ENCODE data around the gene LAPTM5.

LAPTM5 gene

DNA sequence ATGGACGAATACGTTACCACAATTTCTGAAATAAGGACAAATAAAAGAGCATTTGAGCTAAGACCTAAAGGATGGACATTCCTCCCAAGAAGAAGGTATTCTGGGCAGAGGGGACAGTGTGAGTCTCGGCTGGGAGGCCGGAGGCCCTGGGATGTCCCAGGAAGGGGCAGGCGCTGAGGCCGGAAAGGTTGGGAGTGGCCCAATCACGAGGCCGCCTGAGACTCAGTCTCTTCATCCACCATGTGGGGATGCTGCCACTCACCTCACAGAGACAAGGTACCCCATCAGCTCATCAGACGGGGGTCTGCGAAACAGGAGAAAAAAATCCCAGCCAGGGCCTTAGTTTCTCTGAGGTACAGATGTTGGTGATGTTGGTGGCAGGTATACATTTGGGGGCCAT, 24.3 kb upstream of the LAPTM5 start:
- CTCF ChIA-PET = interaction anchor here (0.6 to 10.5 kb wide), 19 partner anchors 9 to 218 kb away, joined by 3 to 374 read pairs (median 6); partner anchors contain the start of gene MATN1
- POLR2A ChIA-PET = interaction anchor here (1.7 kb wide), 1 partner anchor 63 kb away, joined by 6 read pairs; no protein-coding TSS in a partner anchor
- Histone ChIP-seq H3K9me3 (ENCODE audit: control insufficient read depth, insufficient read depth, low read depth, low read length) (no peaks in the 10 kb centered on the region), H3K4me1 (ENCODE audit: control insufficient read depth, insufficient read depth, low read length) (no peaks in the 10 kb centered on the region), H3K27ac (ENCODE audit: extremely low read depth, low read depth, low read length) (no peak overlapping the region), H3K4me3 (ENCODE audit: low read depth, low read length) (no peak overlapping the region), H3K36me3 (ENCODE audit: control insufficient read depth in 2 of 2, insufficient read depth in 1 of 2, low read length in 2 of 2) (no peaks in the 10 kb centered on the region)
- no peak for TF ChIP-seq ZNF366 (tag by site-specific recombination; conservative IDR thresholded peaks at IDR 0.05)
- TF ChIP-seq ZNF133 (tag by site-specific recombination; IDR thresholded peaks at IDR 0.05) = no peak
- TF ChIP-seq, protein P1, sequence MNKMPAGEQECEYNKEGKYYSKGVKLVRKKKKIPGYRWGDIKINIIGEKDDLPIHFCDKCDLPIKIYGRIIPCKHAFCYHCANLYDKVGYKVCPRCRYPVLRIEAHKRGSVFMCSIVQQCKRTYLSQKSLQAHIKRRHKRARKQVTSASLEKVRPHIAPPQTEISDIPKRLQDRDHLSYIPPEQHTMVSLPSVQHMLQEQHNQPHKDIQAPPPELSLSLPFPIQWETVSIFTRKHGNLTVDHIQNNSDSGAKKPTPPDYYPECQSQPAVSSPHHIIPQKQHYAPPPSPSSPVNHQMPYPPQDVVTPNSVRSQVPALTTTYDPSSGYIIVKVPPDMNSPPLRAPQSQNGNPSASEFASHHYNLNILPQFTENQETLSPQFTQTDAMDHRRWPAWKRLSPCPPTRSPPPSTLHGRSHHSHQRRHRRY (tag by site-specific recombination; IDR thresholded peaks at IDR 0.05) = no peak
- TF ChIP-seq BCL11A (tag by site-specific recombination; IDR thresholded peaks at IDR 0.05; ENCODE audit: low read depth) = no peak
- TF ChIP-seq ZNF140 (tag by site-specific recombination; IDR thresholded peaks at IDR 0.05) = no peak
- TF ChIP-seq EGR2 (tag by site-specific recombination; IDR thresholded peaks at IDR 0.05; ENCODE audit: low read depth) = no peak
- no peak for TF ChIP-seq ZBTB1 (tag by site-specific recombination; IDR thresholded peaks at IDR 0.05)
- TF ChIP-seq, protein P2, sequence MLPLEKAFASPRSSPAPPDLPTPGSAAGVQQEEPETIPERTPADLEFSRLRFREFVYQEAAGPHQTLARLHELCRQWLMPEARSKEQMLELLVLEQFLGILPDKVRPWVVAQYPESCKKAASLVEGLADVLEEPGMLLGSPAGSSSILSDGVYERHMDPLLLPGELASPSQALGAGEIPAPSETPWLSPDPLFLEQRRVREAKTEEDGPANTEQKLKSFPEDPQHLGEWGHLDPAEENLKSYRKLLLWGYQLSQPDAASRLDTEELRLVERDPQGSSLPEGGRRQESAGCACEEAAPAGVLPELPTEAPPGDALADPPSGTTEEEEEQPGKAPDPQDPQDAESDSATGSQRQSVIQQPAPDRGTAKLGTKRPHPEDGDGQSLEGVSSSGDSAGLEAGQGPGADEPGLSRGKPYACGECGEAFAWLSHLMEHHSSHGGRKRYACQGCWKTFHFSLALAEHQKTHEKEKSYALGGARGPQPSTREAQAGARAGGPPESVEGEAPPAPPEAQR (tag by site-specific recombination; IDR thresholded peaks at IDR 0.05) = no peak

DNA sequence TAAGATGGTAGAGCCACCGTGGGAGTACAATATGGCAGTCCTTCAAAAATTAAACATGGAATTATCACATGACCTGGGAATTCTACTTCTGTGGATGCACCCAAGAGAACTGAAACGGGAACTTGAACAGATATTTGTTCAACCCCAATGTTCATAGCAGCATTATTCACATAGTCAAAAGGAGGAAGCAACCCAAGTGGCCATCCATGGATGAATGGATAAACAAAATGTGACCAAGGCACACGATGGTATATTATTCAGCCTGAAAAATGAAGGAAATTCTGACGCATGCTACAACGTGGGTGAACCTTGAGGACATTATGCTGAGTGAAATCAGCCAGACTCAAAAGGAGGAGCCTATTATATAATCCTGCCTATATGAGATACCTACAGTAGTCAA, 22.8 kb upstream of the LAPTM5 start:
- Histone ChIP-seq H3K27ac (ENCODE audit: extremely low read depth, low read depth, low read length) (no peak overlapping the region), H3K4me3 (ENCODE audit: low read depth, low read length) (no peak overlapping the region), H3K36me3 (ENCODE audit: control insufficient read depth in 2 of 2, insufficient read depth in 1 of 2, low read length in 2 of 2) (no peaks in the 10 kb centered on the region), H3K9me3 (ENCODE audit: control insufficient read depth, insufficient read depth, low read depth, low read length) (no peaks in the 10 kb centered on the region), H3K4me1 (ENCODE audit: control insufficient read depth, insufficient read depth, low read length) (no peaks in the 10 kb centered on the region)
- CTCF ChIA-PET = interaction anchor here (0.6 to 10.5 kb wide), 20 partner anchors 10 to 1654 kb away, joined by 3 to 374 read pairs (median 8); partner anchors contain the start of genes LAPTM5 and MATN1
- no peak for TF ChIP-seq ZNF514 (tag by site-specific recombination; IDR thresholded peaks at IDR 0.05)
- no peak for TF ChIP-seq ZNF366 (tag by site-specific recombination; conservative IDR thresholded peaks at IDR 0.05)
- TF ChIP-seq KLF9 (tag by site-specific recombination; IDR thresholded peaks at IDR 0.05; ENCODE audit: low read depth) = no peak
- no peak for TF ChIP-seq SP3 (tag by site-specific recombination; IDR thresholded peaks at IDR 0.05)
- TF ChIP-seq, protein P3, sequence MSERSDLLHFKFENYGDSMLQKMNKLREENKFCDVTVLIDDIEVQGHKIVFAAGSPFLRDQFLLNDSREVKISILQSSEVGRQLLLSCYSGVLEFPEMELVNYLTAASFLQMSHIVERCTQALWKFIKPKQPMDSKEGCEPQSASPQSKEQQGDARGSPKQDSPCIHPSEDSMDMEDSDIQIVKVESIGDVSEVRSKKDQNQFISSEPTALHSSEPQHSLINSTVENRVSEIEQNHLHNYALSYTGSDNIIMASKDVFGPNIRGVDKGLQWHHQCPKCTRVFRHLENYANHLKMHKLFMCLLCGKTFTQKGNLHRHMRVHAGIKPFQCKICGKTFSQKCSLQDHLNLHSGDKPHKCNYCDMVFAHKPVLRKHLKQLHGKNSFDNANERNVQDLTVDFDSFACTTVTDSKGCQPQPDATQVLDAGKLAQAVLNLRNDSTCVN (tag by site-specific recombination; optimal IDR thresholded peaks at IDR 0.05) = no peak
- TF ChIP-seq, protein P4, sequence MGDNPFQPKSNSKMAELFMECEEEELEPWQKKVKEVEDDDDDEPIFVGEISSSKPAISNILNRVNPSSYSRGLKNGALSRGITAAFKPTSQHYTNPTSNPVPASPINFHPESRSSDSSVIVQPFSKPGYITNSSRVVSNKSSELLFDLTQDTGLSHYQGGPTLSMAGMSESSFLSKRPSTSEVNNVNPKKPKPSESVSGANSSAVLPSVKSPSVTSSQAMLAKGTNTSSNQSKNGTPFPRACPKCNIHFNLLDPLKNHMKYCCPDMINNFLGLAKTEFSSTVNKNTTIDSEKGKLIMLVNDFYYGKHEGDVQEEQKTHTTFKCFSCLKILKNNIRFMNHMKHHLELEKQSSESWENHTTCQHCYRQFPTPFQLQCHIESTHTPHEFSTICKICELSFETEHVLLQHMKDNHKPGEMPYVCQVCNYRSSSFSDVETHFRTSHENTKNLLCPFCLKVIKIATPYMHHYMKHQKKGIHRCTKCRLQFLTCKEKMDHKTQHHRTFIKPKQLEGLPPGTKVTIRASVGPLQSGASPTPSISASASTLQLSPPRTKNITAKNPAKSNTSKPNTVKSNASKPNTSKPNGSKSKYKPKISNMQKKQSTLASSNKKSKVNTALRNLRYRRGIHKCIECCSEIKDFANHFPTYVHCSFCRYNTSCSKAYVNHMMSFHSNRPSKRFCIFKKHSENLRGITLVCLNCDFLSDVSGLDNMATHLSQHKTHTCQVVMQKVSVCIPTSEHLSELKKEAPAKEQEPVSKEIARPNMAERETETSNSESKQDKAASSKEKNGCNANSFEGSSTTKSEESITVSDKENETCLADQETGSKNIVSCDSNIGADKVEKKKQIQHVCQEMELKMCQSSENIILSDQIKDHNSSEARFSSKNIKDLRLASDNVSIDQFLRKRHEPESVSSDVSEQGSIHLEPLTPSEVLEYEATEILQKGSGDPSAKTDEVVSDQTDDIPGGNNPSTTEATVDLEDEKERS (tag by site-specific recombination; IDR thresholded peaks at IDR 0.05) = no peak
- TF ChIP-seq, protein P5, sequence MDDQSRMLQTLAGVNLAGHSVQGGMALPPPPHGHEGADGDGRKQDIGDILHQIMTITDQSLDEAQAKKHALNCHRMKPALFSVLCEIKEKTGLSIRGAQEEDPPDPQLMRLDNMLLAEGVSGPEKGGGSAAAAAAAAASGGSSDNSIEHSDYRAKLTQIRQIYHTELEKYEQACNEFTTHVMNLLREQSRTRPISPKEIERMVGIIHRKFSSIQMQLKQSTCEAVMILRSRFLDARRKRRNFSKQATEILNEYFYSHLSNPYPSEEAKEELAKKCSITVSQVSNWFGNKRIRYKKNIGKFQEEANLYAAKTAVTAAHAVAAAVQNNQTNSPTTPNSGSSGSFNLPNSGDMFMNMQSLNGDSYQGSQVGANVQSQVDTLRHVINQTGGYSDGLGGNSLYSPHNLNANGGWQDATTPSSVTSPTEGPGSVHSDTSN (CRISPR knock-in tag; IDR thresholded peaks at IDR 0.05) = no peak
- no peak for TF ChIP-seq ZNF184 (tag by site-specific recombination; IDR thresholded peaks at IDR 0.05)
- no peak for TF ChIP-seq ZNF830 (tag by site-specific recombination; IDR thresholded peaks at IDR 0.05; ENCODE audit: low read depth)
- TF ChIP-seq ZSCAN16 (tag by site-specific recombination; IDR thresholded peaks at IDR 0.05) = no peak
- POLR2A ChIA-PET = interaction anchor here (0.9 to 1.6 kb wide), 2 partner anchors 44 to 59 kb away, joined by 7 to 8 read pairs; no protein-coding TSS in a partner anchor

Measured in HEK293 (cell line).